HG03039 (cell line): ENCODE measurements around the gene KDM4B.

Experiments used
- ATAC-seq: cut with Tn5 transposase; IDR thresholded peaks from one replicate; pipeline ENCODE4 v1.9.1; 2021; ENCODE audit warnings: mild to moderate bottlenecking, moderate library complexity; ENCODE audit not compliant: unreplicated experiment

Gene KDM4B

DNA sequence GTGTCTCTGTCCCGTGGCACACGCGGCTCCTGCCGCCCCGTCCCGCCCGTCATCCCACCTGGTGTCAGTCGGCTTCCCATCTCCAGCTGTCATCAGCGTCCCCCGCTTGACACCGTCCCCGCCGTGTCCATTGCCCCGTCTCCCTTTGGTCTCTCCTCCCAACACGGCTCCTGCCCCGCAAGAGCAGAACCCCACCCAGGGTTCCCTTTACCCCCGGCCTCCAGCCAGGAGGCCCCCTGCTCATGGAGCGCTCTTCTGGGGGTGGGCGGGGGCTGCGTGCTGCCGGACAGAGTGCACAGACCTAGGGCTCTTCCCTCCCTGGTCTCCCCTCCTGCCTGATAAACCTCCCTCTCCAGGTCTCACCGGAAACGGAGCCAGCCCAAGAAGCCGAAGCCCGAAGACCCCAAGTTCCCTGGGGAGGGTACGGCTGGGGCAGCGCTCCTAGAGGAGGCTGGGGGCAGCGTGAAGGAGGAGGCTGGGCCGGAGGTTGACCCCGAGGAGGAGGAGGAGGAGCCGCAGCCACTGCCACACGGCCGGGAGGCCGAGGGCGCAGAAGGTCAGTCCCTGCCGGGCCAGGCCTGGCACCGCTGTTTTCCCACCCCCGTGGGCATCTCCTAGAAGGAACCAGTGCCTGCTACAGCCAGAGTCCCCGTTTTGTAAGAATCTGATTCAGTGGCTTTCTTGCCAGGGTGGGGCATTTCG lies 150.5 kb downstream of the KDM4B start:
- no peak for ATAC-seq

- no peak for ATAC-seq
Measured at GRCh38 chr19:5120321-5120720, 151.4 kb downstream of the KDM4B start.

DNA sequence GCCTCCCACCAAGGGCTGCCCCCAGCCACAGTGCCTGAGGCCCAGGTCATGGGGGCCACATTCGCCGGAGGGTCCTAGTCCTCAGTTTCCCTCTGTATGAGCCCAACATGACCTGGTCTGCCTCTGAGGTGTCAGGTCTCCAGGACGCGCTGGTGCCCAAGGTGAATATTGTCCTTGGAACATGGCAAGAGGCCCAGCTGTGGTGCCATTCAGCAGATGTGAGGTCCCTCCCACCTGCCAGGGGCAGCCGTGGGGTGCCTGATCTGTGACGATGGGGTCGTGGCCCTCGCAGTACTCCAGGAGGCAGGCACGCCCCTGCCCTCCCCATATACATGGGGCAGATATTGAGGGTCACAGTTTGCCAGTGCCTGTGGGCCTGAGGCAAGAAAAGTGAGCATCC lies 151.9 kb downstream of the KDM4B start:
- no peak for ATAC-seq

DNA sequence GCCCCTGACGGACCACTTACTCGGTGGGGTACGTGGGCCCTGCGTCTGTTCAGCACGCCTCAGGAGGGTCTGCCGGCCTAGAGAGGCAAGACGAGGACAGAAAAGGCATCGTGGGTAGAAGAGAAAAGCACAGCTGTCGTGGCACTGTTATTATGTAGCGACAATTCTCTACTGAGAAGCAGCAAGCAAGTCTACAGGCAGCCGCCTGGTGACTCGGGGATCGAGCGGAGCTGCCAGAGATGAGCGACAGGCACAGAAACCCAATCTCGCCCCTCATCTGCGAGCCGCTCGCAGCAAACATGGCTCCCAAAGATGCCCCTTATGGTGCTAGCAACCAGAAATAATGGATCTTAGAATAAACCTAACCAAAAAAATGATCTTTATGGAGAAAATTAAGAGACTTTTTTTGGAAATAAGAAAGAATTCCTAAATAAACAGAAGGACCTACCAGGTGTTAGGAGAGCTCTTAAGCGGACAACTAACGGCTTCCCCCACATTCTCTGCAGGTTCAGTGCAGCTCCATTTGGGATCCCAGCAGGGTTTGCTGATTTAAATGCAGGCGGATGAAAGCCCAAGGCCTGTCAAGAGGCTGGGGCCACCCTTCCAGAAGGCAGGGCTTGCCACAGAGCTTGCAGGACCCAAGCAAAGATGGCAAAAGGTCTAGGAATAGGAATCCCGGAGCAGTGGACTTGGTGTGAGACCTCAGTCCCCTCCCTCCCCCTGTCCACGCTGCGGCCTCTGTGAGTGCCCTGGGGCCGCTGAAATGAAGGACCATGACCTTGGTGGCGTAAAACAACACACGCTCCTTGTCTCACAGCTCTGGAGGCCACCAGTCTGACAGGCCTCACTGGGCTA lies 152.6 kb downstream of the KDM4B start:
- no peak for ATAC-seq

DNA sequence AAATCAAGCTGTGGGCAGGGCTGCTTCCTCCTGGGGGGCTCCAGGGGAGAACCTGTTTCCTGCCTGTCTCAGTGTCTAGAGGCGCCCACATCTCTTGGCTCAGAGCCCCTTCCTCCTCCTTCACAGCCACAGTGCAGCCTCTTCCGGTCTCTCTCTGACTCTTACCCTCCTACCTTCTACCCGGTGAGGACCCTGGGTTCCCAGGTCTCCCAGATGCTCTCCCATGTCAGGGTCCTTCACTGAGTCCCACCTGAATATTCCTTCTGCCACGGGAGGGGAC lies 153.1 kb downstream of the KDM4B start:
- ATAC-seq, result no peak

DNA sequence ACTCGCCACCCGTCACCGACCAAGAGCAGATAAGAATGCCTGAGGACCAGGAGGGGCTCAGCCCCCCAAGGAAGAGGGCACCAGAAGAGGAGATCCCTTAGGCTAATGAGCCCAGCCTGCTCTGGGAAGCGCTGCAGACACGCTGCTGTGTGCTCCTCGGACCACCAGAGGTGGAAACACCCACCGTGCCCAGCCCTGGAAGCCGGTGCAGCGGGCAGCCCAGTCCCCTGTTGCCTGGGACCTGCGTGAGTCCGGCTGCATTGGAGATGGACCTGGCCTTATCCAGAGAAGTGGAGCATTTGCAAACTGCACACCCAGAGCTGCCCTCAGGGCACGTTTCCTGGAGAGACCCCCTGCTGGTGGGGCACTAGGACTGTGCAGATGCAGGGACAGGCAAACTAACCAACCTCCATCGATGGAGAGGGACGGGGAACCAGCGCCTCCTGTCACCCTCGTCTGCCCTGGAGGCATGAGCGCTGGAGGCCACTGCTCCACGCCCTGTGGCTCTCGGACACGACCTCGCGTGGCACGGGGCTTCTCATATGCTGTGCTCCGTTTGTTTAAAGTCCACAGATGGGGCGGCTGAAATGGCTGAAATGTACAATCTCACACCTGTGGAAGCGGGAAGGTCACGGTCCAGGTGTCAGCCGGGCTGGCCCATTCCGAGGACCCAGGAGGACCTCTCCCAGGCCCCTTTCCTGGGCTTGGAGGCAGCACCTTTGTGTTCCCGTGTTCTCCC lies 153.9 kb downstream of the KDM4B start:
- no peak for ATAC-seq

DNA sequence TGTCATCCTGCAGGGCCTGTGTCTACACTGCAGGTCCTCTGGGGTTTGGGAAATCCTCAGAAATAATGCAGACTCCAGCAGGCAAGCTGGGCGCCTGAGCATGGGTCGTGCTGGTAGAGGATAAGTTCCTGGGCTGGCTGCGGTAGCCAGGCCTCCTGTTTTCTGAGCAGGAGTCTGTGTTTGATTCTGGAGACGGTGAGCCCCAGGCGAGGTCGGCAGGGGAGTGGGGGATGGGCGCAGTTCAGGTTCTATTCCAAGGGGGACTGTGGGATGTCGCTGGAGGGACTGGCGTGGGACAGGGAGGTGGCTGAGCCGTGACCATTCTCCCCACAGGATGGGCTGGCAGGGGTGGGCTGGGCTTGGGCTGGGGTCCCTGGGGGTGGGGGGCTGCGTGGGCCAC lies 154.7 kb downstream of the KDM4B start:
- ATAC-seq, result no peak

GRCh38 chr19:5124111-5124855 lies 155.4 kb downstream of the KDM4B start:
- no peak for ATAC-seq

DNA sequence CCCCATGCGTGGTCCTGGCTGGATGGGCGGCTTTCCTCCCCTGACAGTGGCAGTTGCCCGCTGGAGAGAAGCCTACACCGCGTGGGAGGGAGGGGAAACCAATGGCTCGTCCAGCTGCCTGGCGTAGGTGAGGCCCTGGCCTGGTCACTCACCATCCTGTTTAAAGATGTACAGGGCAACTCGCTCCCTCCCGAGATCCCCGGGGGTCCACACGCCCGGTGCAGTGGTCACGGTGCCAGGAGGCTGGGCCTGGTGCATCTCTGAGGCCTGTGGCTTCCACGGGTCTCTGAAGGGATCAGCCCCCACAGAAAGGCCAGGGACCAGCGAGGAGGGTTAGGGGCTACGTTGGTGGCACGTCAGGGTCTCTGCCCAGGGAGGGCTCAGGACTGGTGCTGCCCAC lies 156.5 kb downstream of the KDM4B start:
- ATAC-seq, result no peak

DNA sequence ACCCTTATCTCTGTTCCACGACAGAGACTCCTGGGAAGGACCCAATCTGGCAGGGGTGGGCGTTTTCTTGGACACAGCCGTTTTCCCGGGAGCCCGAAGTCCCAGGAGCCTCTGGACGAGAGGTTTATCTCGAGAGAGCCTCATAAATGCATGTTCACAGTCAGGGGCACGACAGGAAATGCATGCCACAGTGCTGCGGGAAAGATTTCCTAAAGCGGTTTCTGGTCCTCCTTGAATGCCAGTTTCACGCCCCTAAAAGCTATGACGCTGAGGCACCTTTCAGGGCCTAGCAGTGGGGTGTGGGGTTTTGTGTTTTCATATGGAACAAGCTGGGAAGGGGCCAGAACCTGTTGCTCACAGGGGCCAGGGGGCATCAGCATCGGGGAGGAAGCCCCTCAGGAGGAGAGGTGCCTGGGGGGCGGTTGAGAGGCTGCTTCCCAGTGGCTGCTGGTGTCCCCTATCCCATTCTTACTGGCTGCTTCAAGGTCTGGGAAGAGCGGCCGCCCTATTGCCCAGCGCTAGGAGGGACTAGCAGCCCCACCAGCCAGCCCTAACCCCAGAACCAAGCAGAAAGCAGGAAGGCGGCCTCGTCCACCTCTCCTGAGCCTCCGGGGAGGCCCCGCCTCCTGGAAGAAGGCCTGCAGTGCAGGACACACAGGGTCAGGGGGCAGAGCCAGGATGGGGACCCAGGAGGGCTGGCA lies 157.0 kb downstream of the KDM4B start:
- no peak for ATAC-seq

DNA sequence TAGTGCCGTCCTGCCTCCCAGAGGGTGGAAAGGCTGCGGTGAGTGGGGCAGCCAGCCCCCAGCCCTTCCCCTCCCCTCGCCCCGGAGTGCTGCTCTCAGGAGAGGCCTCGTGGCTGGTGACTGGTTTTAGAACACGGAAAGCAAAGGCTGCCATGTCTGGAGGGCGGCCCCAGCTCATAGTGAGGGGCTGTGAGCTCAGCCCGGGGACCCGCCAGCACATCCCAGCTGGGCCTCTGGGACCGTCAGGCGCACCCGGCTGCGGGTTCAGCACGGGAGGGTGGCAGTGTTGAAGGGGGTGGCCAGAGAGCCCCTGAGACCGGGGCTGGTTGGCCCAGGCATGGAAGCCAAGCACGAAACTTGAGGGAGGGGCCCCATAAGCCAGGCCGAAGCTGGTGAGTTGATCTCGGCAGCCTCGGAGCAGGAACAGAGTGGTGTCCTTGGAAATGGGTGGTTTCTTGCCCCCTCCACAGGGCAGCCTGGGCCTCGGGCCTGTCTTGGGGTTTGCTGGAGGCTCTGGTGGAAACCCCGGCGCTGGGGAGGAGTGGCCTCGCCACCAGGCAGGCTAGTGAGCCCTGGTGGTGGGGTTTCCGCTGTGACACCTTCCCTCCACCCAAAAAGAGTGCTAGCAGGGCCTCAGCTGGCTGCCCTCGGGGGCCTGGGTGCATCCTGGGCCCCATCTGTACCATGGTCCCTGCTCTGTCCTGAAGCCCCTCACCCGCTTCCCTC lies 157.7 kb downstream of the KDM4B start:
- ATAC-seq, result no peak

DNA sequence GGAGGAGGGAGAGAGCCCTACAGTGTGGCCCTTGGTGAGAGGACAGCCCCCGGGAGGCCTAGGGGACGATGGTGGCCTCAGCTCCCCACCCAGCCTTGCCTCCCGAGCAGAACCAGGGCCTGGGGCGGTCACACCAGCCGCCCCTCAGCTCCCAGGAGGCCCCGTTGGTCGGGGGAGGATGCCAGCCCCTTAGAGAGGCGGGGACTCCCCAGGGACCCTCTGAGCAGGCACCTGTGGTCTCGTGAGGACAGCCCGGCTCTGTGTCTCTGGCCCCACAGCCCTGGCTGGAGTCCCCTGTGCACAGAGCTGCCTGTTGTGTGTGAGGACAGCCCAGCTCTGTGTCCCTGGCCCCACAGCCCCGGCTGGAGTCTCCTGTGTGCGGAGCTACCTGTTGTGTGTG lies 158.8 kb downstream of the KDM4B start:
- no peak for ATAC-seq

- ATAC-seq, result no peak
Measured at GRCh38 chr19:5128251-5128935, 159.5 kb downstream of the KDM4B start.

DNA sequence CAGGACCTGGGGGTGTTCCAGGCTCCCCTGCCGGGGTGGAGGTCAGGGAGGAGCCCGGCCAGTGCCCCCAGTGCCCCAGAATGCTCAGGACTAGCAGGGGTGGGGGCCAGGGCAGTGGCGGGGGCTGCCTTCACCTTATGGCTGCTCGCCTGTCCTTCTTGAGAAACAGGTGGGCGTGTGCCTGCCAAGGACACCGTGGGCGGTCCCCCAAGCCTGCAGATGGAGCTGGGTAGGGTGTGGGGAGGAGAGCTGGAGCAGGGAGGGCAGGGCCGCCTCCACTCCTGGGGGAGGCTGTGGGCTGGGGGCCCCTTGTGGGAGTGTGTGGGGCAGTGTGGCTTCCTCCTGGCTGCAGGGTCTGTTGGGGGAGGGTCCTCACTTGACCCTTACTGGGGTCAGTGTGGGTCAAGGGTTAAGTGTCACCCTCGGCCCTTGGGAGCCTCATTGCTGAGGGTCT lies 160.1 kb downstream of the KDM4B start:
- no peak for ATAC-seq

DNA sequence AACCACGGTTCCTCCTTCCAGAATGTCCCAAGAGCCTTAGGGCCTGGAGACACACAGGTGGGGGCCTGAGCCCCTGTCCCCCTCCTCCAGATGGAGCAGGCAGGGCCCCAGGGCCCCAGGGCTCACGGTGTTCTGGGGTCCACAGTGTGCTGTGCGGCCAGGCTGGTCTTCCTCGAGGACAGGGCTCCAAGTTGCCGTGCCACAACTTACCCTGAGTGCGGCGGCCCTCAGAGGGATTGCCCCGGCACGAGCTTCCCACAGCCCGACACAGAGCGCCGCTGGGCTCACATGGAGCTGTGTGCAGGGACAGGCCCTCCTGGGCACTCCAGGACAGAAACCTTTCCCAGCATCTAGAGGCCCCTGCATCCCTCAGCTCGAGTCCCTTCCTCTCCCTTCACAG lies 160.8 kb downstream of the KDM4B start:
- no peak for ATAC-seq

- no peak for ATAC-seq
Measured at GRCh38 chr19:5130371-5131030, 161.6 kb downstream of the KDM4B start.

DNA sequence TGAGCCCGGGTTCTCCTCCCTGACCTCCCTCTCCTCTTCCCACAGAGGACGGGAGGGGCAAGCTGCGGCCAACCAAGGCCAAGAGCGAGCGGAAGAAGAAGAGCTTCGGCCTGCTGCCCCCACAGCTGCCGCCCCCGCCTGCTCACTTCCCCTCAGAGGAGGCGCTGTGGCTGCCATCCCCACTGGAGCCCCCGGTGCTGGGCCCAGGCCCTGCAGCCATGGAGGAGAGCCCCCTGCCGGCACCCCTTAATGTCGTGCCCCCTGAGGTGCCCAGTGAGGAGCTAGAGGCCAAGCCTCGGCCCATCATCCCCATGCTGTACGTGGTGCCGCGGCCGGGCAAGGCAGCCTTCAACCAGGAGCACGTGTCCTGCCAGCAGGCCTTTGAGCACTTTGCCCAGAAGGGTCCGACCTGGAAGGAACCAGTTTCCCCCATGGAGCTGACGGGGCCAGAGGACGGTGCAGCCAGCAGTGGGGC lies 162.2 kb downstream of the KDM4B start:
- no peak for ATAC-seq

- no peak for ATAC-seq
Measured at GRCh38 chr19:5131506-5132205, 162.7 kb downstream of the KDM4B start.
